ENCODE data around the gene CCDC78. TPM values are rescaled to one million over a fixed set of nuclear protein-coding genes. Genes with fewer than 3 reads are reported as not detected.
A peak's percentile ranks its signal among the peaks of the same experiment; 100 is the strongest.

Gene CCDC78
- total RNA-seq, 1 donor, result 1.3 TPM

- TF ChIP-seq, protein P1, sequence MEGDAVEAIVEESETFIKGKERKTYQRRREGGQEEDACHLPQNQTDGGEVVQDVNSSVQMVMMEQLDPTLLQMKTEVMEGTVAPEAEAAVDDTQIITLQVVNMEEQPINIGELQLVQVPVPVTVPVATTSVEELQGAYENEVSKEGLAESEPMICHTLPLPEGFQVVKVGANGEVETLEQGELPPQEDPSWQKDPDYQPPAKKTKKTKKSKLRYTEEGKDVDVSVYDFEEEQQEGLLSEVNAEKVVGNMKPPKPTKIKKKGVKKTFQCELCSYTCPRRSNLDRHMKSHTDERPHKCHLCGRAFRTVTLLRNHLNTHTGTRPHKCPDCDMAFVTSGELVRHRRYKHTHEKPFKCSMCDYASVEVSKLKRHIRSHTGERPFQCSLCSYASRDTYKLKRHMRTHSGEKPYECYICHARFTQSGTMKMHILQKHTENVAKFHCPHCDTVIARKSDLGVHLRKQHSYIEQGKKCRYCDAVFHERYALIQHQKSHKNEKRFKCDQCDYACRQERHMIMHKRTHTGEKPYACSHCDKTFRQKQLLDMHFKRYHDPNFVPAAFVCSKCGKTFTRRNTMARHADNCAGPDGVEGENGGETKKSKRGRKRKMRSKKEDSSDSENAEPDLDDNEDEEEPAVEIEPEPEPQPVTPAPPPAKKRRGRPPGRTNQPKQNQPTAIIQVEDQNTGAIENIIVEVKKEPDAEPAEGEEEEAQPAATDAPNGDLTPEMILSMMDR (IDR thresholded peaks at IDR 0.05; ENCODE audit: insufficient read depth, low read depth, low read length), result no peak
- no peak overlapping the region for H3K4me3 ChIP-seq (ENCODE audit: low read depth, low read length)
- no peak for DNase-seq (ENCODE audit: low read depth)
Measured at GRCh38 chr16:687499-687898, 38.7 kb downstream of the CCDC78 start.

GRCh38 chr16:686459-687260, 39.6 kb downstream of the CCDC78 start:
- TF ChIP-seq, protein P1 (IDR thresholded peaks at IDR 0.05; ENCODE audit: insufficient read depth, low read depth, low read length), result no peak
- DNase-seq (ENCODE audit: low read depth), result no peak
- H3K4me3 ChIP-seq (ENCODE audit: low read depth, low read length), result no peak overlapping the region

GRCh38 chr16:685967-686366, 40.3 kb downstream of the CCDC78 start:
- no peak overlapping the region for H3K4me3 ChIP-seq (ENCODE audit: low read depth, low read length)
- TF ChIP-seq, protein P1 (IDR thresholded peaks at IDR 0.05; ENCODE audit: insufficient read depth, low read depth, low read length), result peak; percentile 61
- DNase-seq (ENCODE audit: low read depth), result peak; percentile 40

DNA sequence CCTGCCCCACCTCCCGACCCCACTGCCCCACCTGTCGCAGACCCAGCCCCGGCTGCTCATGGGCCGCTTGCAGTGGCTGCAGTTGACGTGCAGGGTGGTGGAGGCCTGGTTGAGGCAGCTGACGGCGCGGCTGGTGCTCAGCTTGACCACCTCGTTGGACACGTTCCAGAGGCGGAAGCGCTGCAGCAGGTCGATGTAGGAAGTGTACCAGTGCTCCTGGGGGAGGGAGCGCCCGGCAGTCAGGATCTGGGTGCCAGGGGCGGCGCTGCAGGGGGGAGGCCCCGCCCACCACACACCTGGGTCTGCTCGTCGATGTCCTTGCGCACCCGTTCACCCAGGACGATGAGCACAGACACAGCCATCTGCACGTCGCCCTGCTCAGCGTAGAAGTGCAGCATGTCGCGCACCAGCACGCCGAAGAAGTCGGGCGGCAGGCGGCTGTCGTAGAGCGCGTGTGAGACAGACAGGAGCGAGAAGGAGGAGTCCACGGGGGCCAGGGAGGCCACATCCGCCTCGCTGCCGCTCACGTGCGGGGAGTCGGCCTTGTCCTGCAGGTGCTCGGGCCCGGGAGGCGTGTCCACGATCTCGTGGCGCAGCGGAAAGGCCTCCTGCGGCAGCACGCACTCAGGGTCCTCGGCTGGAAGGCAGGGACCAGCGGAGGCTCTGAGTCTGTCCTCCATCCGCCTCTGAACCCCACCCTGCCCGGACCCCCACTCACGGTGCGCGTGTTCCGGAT, 41.1 kb downstream of the CCDC78 start:
- no peak for DNase-seq (ENCODE audit: low read depth)
- TF ChIP-seq, protein P1 (IDR thresholded peaks at IDR 0.05; ENCODE audit: insufficient read depth, low read depth, low read length), result no peak
- no peak overlapping the region for H3K4me3 ChIP-seq (ENCODE audit: low read depth, low read length)

- TF ChIP-seq, protein P1 (IDR thresholded peaks at IDR 0.05; ENCODE audit: insufficient read depth, low read depth, low read length), result no peak
- H3K4me3 ChIP-seq (ENCODE audit: low read depth, low read length), result peak within 1 kb of the TSS; percentile 60
- peak; percentile 95 for DNase-seq (ENCODE audit: low read depth)
Measured at GRCh38 chr16:684071-684794, 42.0 kb downstream of the CCDC78 start, which contains the start of gene JMJD8. Gene JMJD8 (minus strand): TSS chr16:684334. CDS start chr16:684319, 15 bp downstream.

DNA sequence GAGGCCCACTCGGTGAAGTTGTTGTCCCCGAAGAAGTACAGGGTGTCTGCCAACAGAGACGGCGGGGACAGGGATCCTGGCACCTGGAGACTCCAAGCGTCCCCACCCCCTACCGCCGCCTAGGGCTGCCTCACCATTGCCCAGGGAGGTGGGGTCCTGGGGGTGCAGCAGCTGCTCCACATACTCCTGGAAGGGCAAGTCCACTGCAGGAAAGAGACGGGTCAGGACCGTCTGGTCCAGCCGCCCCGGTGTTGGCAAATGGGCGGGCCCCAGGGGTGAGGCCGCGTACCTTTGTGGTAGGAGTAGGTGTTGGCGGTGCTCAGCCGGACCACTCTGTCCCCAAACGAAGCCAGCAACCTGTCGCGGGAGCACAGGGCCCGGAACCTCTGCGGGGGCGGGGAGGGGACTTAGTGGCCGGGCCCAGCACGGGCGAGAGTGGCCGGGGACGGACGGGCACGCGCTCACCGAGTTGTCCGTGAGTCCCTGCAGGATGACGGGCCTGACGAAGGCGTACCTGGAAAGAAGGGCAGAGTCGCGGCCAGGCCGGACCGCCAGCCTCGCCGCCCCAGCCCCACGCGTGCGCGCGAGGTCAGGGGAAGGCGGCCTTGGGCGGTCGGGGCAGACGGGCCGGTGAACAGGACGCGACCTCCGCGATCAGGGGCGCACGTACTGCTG, 42.7 kb downstream of the CCDC78 start:
- no peak for DNase-seq (ENCODE audit: low read depth)
- TF ChIP-seq, protein P1 (IDR thresholded peaks at IDR 0.05; ENCODE audit: insufficient read depth, low read depth, low read length), result no peak
- H3K4me3 ChIP-seq (ENCODE audit: low read depth, low read length), result peak overlapping the region; percentile 60
